Smooth muscle cell of the brain vasculature (primary cell): ENCODE results near the gene ZNF787.
"Not testable (repeated sequence)": the region's sequence is repeated elsewhere in the genome, so short reads cannot be mapped to it uniquely, and the experiment has no call there.

ENCODE experiments used
- DNase-seq: peaks from one replicate; pipeline ENCODE4 v3.0.0-alpha.2; 2012; ENCODE audit warnings: low read depth, low spot score

Gene ZNF787

DNA sequence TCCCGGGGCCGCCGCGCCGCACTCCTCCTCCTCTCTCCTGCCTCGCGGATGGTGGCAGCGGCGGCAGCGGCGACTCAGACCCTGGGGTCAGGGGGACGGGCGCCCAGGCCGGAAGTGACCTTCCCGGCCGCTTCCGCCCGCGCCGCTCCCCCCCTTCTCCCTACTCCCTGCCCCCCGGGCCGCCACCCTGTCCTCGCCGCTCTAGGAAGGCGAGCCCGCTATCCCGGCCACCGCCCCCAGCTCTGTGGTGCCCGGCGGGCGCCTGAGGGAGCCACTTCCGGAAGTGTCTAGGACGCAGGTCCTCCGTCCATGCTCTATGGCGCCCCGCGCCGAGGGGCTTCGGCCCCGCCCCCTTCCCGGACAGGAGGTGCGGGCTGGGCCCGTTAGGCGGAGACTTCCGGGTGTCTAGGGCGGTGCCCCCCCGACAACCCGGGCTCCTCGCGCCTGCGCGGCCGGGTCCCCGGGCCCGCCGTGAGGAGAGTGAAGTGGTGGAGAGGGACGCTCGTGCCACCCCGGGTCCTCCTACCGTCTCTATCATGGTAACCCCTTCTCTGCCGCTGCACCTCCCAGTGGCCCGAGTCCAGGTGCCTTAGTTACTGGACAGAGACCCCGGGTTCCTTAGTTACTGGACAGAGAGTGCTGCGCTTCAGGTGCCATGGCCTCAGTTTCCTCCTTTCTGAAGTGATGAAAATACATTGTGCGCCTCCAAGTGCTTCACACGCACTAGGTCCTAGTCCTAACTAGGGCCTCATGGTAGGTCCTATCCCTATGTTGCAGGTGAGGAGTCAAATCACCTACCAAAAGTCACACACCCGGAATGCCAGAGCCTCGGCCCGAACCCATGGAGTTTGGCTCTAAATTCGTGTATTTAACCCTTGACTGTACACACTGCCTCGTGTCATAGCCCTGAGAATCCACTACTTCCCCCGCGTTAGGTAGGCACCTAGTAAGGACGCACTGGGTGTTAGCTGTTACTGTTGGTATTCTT, at the start of gene ZNF787:
Gene ZNF787 (minus strand): TSS at position 116 of the 988 bp plus-strand sequence. CDS start 18,078 bp downstream, outside the sequence.
- peak; percentile 92 for DNase-seq

DNA sequence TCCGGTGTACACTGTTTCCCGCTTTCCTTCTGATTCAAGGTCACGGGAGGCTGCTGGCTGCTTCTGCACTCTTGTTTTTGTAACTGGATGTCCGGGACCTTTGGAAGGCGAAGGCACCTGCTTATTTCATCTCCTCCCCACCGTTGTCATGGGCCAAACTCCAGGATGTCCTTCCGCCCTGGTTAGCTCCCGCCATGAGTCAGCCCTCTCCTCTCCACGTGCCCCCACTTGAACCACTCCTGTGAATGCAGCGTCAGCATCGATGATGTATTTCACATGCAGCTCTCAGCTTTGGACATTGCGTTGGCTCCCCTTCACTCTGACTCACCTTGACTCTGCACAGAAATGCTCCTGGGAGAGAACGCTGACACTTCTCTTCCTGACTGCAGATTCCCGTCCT, 49.2 kb upstream of the ZNF787 start:
- DNase-seq, result no peak

DNA sequence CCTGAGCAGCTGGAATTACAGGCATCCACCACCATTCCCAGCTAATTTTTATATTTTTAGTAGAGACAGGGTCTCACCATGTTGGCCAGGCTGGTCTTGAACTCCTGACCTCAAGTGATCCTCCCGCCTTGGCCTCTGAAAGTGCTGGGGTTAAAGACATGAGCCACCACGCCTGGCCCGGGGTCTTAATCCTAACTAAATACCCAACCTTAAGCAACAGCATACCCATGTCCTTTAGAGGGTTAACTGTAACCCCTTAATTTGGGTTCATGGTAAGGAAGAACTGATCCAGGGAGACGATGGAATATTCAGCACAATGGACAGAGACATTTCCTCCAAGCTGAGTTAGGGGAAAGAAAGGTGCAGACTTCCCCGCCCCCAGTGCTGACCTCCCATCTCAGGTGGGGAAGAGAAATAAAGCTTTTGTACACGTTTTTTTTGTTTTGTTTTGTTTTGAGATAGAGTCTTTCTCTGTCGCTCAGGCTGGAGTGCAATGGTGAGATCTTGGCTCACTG, 46.0 kb upstream of the ZNF787 start:
- DNase-seq, result no peak

DNA sequence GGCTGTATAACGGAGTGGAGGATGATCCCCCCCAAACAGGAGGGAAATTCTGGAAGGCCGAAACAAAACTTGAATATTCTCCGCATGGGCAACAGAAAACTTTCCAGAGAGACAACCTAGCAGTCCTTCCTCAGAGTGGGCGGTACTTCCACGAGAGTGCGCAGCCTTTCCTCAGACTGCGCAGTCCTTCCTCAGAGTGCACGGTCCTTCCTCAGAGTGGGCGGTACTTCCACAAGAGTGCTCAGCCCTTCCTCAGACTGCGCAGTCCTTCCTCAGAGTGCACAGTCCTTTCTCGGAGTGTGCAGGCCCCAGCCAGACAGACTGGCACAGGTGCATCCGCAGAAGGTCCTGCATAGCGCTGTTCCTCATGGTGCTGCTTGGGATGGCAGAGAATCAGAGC, 42.0 kb upstream of the ZNF787 start:
- no peak for DNase-seq

DNA sequence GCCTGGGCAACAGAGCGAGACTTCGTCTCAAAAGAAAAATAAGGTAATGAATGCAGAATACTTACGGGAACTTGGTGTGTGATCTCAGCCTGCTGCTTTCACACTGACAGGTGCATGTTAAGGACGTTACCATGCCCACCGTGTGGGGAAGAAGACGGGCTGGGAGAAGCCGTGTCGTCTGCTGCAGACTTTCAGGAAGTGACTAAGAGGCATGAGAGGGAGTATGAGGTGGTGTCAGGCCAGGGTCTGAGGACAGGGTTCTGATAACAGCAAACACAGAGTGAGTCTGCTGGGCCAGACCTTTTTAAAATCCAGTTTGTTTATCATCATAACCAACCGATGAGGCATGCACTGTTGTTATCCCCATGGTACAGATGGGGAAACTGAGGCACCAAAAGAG, 41.2 kb upstream of the ZNF787 start:
- no peak for DNase-seq

DNA sequence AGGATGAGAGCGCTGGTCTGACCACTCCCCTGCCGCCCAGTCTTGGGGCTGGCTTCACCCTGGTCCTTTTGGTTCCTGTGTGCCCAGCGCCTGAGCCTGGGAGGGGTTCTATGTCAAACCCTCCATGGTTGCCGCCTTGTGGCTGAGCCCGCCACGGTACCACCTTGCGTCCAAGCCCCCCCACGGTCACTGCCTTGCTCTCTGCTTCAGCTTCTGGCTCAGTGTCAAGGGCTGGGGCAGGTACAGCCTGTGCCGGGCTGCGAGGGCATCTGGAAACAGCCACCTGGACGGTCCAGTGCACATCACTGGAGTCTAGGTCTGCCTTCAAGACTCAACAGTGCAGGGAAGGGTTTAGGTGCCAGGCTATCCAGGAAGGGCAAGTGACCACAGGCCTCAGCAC, 40.4 kb upstream of the ZNF787 start:
- DNase-seq, result no peak

DNA sequence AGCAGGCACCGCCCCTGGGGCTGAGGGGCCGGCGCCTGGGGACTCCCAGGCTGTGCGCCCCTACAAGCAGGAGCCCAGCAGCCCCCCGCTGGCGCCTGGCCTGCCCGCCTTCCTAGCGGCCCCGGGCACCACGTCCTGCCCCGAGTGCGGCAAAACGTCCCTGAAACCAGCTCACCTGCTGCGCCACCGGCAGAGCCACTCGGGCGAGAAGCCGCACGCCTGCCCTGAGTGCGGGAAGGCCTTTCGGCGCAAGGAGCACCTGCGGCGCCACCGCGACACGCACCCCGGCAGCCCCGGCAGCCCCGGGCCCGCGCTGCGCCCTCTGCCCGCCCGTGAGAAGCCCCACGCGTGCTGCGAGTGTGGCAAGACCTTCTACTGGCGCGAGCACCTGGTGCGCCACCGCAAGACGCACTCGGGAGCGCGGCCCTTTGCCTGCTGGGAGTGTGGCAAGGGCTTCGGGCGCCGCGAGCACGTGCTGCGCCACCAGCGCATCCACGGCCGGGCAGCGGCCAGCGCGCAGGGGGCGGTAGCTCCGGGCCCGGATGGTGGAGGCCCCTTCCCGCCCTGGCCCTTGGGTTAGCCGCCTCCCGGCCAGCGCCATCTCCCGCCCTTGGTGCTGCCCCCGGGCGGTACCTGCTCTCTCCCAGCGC, 38.7 kb upstream of the ZNF787 start:
- DNase-seq, result no peak

DNA sequence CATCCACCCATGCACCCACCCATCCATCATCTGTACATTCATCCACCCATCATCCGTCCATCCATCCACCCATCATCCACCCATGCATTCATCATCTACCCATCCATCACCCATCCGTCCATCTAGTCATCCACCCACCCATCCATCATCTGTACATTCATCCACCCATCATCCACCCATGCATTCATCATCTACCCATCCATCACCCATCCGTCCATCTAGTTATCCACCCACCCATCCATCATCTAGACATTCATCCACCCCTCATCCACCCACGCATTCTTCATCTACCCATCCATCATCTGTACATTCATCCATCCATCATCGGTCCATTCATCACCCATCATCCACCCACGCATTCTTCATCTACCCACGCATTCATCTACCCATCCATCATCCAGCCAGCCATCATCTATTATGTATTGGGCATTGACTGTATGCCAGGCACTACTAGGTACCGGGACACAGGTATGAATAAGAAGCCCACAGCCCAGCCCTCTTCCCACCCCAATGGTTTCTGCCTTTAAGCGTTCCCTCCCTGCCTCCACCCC, 38.0 kb upstream of the ZNF787 start:
- DNase-seq, result no peak

DNA sequence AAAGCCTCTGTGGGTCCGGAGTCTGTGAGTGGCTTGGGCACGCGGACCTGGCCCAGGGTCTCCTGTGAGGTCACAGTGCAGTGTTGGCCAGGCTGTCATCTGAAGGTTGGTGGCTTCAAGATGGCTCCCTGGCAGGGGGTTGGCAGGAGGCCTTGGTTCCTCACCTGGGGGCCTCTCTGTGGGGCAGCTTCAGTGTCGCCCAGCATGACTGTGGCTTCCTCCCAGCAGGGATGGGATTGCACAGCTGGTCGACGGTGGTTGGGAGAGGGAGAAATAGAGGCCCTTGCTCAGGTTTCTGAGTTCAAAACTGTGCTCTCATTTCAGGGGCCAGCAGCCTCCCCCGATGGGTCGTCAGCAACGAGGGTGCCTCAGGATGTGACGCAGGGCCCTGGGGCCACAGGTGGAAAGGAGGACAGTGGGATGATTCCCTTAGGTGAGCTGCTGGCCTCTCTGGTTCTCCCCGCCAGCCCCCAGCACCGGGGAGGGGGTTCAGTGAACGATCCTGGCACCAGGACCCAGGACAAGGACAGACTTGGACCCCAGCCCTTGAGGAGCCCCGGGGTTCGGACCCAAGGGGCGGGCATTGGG, 37.2 kb upstream of the ZNF787 start:
- DNase-seq, result no peak

DNA sequence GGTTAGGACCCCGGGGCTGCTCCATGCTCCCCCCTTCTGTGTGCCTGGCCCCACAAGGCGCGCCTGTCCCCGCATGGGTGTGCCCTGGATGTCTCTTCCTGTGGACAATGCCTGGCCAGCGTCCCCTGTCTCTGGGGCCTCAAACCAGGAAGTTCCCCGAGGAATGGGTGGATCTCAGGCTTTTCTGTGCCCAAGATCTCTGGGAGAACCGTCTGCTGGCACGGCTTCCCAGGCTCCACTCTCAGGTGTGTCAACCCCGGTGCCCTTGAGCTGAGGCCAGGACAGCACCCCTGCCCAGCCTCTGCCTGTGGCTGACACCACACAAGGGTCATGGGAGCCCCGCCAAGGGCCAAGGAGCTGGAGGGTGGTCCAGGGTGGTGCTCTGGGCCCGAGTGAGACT, 35.7 kb upstream of the ZNF787 start:
- DNase-seq, result no peak

DNA sequence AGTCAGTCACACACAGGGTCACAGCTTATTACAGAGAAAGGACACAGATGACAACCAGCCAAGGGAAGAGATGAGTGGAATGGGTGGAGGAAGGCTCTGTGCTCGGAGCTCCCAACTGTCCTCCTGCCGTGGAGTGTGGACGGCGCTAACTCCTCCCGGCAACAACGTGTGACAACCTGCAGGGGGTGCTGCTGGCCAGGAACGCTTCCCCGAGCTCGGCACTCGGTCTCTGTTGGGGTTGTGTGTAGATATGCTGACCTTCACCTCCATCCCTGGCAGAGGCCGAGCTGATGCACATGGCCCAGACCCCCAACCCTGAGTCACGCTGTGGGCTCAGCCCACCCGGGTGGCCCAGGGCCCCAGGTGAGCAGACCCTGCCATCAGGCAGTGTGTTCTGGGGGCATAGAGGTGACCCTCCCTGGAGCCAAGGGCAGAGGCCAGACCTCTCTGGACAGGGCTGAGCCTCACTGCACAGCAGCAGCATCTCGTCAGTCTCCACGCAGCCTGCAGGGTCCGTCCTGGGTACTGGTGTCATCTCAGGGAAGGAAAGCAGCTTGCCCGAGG, 34.1 kb upstream of the ZNF787 start:
- DNase-seq, result no peak

DNA sequence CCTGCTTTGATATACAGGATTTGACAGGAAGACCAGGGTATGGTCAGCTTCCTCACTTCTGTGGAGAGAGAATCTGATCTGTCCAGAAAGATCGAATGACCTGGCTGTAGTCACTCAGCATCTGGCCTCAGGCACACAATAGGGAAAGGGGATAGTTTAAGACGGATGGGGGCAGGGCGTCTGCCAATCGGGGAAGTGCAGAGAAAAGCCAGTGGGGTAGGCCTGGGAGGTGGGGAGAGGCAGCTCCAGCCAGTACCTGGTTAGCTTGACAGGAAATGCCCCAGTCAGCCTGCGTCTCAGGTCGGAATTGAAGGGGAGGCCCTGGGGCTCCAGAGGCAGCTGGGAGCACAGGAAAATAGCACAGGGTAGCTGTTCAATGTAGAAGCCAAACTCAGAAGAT, 32.4 kb upstream of the ZNF787 start:
- no peak for DNase-seq

DNA sequence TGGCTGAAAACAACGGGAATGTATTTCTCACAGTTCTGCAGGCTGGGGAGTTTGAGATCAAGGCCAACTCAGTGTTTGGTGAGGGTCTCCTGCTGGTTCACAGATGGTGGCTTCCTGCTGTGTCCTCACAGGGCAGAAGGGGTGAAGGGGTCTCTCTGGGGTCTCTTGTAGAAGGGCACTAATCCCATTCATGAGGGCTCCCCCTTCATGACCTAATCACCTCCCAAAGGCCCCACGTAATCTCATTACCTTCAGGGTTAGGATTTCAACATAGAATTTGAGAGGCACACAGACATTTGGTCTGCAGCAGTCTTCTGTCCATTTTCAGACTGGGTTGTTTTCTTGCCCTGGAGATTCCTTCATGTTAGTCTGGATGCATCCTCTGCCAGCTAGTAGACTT, 31.5 kb upstream of the ZNF787 start:
- no peak for DNase-seq

DNA sequence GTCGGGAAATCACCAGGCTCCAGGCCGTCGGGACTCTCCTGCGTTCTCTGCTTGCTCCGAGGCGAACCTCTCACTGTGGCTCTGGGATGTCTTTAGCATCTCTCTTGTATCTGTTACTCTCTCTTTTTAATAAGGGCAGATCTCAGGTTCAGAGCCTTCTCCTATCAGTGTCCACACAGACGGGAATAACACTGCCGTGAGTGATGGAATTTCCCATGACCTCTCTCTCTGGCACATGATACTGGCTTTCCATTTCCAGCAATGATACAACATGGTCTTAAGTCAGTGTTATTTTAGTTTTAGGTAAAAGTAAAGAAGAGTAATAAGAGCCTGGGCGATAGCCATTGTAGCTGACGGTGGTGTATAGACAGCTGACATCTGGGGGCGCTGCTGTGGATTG, 29.3 kb upstream of the ZNF787 start:
- no peak for DNase-seq

DNA sequence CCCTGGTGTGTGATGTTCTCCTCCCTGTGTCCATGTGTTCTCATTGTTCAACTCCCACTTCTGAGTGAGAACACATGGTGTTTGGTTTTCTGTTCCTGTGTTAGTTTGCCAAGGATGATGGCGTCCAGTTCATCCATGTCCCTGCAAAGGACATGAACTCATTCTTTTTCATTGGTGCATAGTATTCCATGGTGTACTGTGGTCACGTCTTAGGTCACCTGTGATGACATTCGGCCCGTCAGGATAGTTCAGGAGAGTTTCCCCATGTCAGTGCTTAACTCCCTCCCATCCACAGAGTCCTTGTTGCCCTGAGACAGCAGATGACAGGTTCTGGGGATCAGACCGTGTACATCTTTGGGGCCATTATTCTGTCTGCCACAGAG, 28.6 kb upstream of the ZNF787 start:
- DNase-seq, result no peak

DNA sequence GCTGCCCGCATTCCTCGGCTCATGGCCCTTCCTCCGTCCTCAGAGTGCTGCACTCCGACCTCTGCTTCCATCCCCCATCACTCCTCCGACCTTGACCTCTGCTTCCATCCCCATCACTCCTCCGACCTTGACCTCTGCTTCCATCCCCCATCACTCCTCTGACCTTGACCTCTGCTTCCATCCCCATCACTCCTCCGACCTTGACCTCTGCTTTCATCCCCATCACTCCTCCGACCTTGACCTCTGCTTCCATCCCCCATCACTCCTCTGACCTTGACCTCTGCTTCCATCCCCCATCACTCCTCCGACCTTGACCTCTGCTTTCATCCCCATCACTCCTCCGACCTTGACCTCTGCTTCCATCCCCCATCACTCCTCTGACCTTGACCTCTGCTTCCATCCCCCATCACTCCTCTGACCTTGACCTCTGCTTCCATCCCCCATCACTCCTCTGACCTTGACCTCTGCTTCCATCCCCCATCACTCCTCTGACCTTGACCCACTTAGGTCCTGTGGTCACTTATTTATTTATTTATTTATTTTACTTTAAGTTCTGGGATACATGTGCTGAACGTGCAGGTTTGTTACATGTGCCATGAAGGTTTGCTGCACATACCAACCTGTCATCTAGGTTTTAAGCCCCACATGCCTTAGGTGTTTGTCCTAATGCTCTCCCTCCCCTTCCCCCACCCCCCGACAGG, 28.0 kb upstream of the ZNF787 start:
- not testable (repeated sequence) for DNase-seq

DNA sequence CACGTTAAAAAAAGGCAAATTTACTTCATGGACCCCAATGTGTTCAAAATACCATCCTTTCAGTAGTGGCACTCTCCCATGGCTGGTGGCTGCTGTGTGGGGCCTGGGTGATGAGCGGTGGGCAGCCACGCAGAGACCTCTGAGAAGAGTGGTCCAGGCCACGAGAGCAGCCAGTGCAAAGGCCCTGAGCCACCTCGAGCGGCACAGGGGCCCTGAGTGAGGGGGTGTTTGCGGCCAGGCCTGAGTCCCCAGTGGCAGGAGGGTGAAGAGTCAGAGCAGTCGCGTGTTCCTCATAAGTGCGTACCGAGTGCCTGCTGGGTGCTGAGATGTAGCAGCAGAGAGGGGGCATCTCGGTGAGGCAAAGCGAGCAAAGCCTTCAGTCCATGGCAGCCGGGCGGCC, 27.0 kb upstream of the ZNF787 start:
- no peak for DNase-seq

DNA sequence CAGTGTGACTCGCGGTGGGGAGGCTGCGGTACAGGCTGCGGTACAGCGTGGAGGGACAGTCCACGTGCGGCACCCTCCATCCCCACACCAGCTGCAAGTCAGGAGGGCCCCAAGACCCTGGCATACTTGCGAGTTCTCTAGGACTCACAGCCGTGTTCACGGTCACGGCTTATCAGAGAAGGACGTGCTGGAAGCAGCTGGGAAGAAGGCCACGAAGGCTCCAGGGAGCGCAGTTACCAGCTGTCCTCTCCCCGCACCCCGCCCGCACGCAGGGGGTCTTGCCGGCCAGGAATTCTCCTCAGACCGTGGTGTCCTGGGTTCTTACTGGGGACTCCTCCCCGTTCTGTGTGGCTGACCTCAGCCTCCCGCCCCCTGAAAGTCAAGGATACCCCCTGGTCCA, 26.2 kb upstream of the ZNF787 start:
- no peak for DNase-seq

DNA sequence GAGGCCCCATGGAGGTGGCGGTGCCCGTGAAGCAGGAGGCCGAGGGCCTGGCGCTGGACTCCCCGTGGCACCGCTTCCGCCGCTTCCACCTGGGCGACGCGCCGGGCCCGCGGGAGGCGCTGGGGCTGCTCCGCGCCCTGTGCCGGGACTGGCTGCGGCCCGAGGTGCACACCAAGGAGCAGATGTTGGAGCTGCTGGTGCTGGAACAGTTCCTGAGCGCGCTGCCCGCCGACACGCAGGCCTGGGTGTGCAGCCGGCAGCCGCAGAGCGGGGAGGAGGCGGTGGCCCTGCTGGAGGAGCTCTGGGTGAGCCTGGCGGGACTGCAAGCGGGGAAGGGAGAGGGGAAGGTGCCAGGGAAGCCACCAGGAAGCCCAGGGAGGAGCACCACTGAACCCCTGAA, 25.8 kb upstream of the ZNF787 start:
- no peak for DNase-seq

DNA sequence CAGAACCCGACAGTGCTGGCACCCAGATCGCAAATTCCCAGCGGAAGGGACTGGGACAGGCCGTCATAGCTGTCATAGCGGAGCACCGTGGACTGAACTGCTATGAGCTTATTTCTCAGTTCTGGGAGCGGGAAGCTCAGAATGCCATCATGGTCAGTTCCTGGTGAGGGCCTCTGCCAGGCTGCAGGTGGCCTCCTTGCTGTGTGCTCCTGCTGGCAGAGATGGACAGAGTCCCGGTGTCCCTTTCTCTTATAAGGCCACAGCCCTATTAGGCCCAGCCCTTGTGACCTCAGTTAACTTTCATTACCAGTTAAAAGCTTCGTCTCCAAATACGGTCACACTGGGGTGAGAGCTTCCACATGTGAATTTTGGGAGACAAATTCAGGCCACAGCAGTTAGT, 24.6 kb upstream of the ZNF787 start:
- no peak for DNase-seq

DNA sequence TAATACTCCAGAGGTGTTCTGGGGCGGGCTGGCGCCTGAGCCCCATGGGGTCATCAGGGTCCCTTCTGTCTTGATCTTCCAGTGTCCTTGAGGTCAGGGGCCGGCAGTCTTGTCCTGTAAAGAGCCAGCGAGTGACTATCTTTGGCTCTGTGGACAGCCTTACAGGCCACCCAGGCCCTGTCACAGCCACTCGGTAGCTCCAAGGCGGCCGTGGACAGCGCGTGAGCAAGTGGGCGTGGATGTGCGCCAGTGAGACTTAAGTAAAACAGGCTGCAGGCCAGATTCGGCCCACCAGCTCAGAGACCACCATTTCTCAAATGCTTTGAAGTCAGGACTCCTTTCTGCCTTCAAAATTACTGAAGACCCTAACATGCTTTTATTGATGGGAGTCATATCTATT, 23.7 kb upstream of the ZNF787 start:
- DNase-seq, result no peak
